Tibial nerve (tissue), 4 donors: ENCODE results near the gene SLC35E1. TPM values are rescaled to one million over a fixed set of nuclear protein-coding genes. Genes with fewer than 3 reads are reported as not detected.

Source experiments
- DNase-seq, 2 donors: peaks; one replicate each; pipeline ENCODE4 v3.0.0-alpha.2; 2019; ENCODE audit warnings: low spot score in 2 of 2
- H3K27ac ChIP-seq, 4 donors: fragments of 200-600 bp; sonication (generic) in 3 of 4; one replicate each; pipeline ENCODE4 v1.5.1; 2017 to 2019; ENCODE audit warnings: mild to moderate bottlenecking in 1 of 4
- H3K27me3 ChIP-seq, 2 donors: fragments of 200-600 bp; sonication (generic) in 1 of 2; one replicate each; pipeline versions ENCODE4 v1.5.1 to v1.6.0; 2017 to 2019
- H3K36me3 ChIP-seq, 3 donors: fragments of 200-600 bp; sonication (generic); one replicate each; pipeline ENCODE4 v1.5.1; 2018 to 2019
- H3K4me1 ChIP-seq, 4 donors: fragments of 200-600 bp; sonication (generic) in 3 of 4; one replicate each; pipeline ENCODE4 v1.5.1; 2017 to 2019
- H3K4me3 ChIP-seq, 4 donors: fragments of 200-600 bp; sonication (generic) in 3 of 4; one replicate each; pipeline ENCODE4 v1.5.1; 2017 to 2019; ENCODE audit warnings: mild to moderate bottlenecking in 1 of 4, moderate library complexity in 1 of 4
- H3K9me3 ChIP-seq, 4 donors: fragments of 200-600 bp; sonication (generic) in 3 of 4; one replicate each; pipeline ENCODE4 v1.5.1; 2017 to 2019
- CTCF ChIP-seq, 5 experiments: fragments of 200-600 bp in 3 of 5; fragments of 450-650 bp in 2 of 5; sonication (generic) in 3 of 5; IDR thresholded peaks; one replicate each; pipeline ENCODE4 v1.5.1; 2016 to 2019; ENCODE audit warnings: antibody characterized with exemption in 5 of 5, mild to moderate bottlenecking in 3 of 5, moderate library complexity in 2 of 5
- EP300 ChIP-seq, 2 donors: sonication (generic); formaldehyde crosslinking; IDR thresholded peaks; one replicate each; pipeline ENCODE4 v1.6.1; 2017; ENCODE audit warnings: antibody characterized with exemption in 2 of 2, mild to moderate bottlenecking in 1 of 2
- POLR2A ChIP-seq, 2 donors: fragments of 450-650 bp; IDR thresholded peaks; one replicate each; pipeline ENCODE4 v1.6.1; 2017; ENCODE audit warnings: antibody characterized with exemption in 2 of 2, mild to moderate bottlenecking in 2 of 2, moderate library complexity in 2 of 2
- WGBS, 2 donors: methylation state at CpG; one replicate each; pipeline ENCODE4 v1.1.5; 2018; 5-methylcytosine and 5-hydroxymethylcytosine counted together
- total RNA-seq, 4 donors: library from RNA; depleted of rRNA; stranded (reverse); fragments of >200 nt; gene quantifications; one replicate each; pipeline ENCODE4 v1.1.0, GENCODE V29; 2016

SLC35E1 gene
- total RNA-seq, 4 donors from 2014 or later, result 24.9 to 29.5 (median 28.0) TPM

- H3K9me3 ChIP-seq, result no peaks in the 10 kb centered on the region
- TF ChIP-seq POLR2A (IDR thresholded peaks at IDR 0.05), result no peak
- TF ChIP-seq EP300 (IDR thresholded peaks at IDR 0.05), result no peak
- TF ChIP-seq CTCF (IDR thresholded peaks at IDR 0.05), result no peak
- H3K27me3 ChIP-seq, result no peaks in the 10 kb centered on the region
- H3K4me1 ChIP-seq, result no peaks in the 10 kb centered on the region
- WGBS, 2 donors, result 91% methylated on average over 40 to 43 of the region's 43 CpGs
- no peak overlapping the region for H3K4me3 ChIP-seq
- no peak for DNase-seq
- H3K27ac ChIP-seq, result no peak overlapping the region
- peaks cover 21 to 100% (median 75%) of the 10 kb centered on the region in 3 donors for H3K36me3 ChIP-seq
These were observed 41.5 kb downstream of the SLC35E1 start for GRCh38 chr19:16530540-16531379.

- WGBS, 2 donors, result 89 to 94% methylated on average over 20 to 25 of the region's 25 CpGs
- TF ChIP-seq EP300 (IDR thresholded peaks at IDR 0.05) (no peak), CTCF (IDR thresholded peaks at IDR 0.05) (no peak), POLR2A (IDR thresholded peaks at IDR 0.05) (no peak)
These were observed 42.6 kb downstream of the SLC35E1 start for GRCh38 chr19:16529466-16530144.

GRCh38 chr19:16527971-16528521, 44.2 kb downstream of the SLC35E1 start:
- H3K27me3 ChIP-seq, result no peaks in the 10 kb centered on the region
- no peaks in the 10 kb centered on the region for H3K9me3 ChIP-seq
- peaks cover 19 to 100% (median 78%) of the 10 kb centered on the region in 3 donors for H3K36me3 ChIP-seq
- no peak overlapping the region for H3K4me3 ChIP-seq
- no peaks in the 10 kb centered on the region for H3K4me1 ChIP-seq
- no peak overlapping the region for H3K27ac ChIP-seq
- 92 to 94% methylated on average over 7 to 12 of the region's 12 CpGs for WGBS, 2 donors
- TF ChIP-seq CTCF (IDR thresholded peaks at IDR 0.05) (no peak), POLR2A (IDR thresholded peaks at IDR 0.05) (no peak), EP300 (IDR thresholded peaks at IDR 0.05) (no peak)
- DNase-seq, result no peak

More at GRCh38 chr19:16529466-16530144, 42.6 kb downstream of the SLC35E1 start:
- peaks cover 16 to 100% (median 76%) of the 10 kb centered on the region in 3 donors for H3K36me3 ChIP-seq
- H3K27me3 ChIP-seq, result no peaks in the 10 kb centered on the region
- H3K27ac ChIP-seq, result no peak overlapping the region
- no peak overlapping the region for H3K4me3 ChIP-seq
- H3K4me1 ChIP-seq, result no peaks in the 10 kb centered on the region
- no peaks in the 10 kb centered on the region for H3K9me3 ChIP-seq
- DNase-seq, result no peak

GRCh38 chr19:16527334-16527935, 44.8 kb downstream of the SLC35E1 start:
- Histone ChIP-seq H3K27ac (no peak overlapping the region), H3K27me3 (no peaks in the 10 kb centered on the region), H3K9me3 (no peaks in the 10 kb centered on the region), H3K4me1 (no peaks in the 10 kb centered on the region), H3K36me3 (peaks cover 24 to 100% (median 78%) of the 10 kb centered on the region in 3 donors), H3K4me3 (no peak overlapping the region)
- WGBS, 2 donors, result 82 to 86% methylated on average over 14 of the region's 14 CpGs
- DNase-seq, result no peak
- TF ChIP-seq CTCF (IDR thresholded peaks at IDR 0.05) (no peak), POLR2A (IDR thresholded peaks at IDR 0.05) (no peak), EP300 (IDR thresholded peaks at IDR 0.05) (no peak)
